Measurements from ENCODE around the gene ZNF267.
"Not testable (repeated sequence)": the region's sequence is repeated elsewhere in the genome, so short reads cannot be mapped to it uniquely, and the experiment has no call there.

ZNF267 gene

DNA sequence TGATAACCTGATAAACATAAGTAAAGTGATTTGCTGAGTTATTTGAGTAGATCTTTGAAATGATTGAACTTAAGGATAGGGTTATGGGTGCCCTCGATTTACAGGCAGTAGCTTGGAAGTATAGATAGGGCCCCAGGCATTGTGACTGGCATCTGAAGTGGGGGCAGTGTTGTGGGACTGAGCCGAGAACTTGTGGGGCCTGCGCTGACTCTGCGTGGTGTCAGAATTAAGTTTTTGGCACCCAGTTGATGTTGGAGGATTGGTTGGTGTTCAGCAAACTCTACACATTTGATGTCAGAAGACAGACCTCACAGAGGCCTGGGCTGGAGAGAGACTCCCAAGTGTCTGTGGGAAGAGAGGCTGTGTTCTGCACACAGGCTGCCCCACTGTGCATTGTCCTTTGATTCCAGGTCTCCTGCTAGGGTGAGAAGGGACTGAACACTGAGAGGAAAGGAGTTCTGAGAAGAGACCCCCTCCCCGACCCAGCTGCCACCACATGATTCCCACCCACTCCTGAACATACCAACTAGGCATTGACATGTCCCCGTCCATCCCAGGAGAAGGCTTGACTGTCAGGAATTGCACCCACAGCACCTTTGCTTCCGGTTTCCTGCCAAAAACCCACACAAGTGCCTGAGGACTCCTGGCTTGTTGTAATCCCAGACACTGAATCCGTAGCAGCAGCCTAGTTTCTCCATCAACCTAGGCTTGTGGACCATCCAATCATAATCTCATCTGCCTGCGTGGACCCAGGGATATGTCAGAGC, 4.5 kb downstream of the ZNF267 start:
- no peak overlapping the region for H3K4me3 ChIP-seq (ENCODE audit: low read depth, low read length)

DNA sequence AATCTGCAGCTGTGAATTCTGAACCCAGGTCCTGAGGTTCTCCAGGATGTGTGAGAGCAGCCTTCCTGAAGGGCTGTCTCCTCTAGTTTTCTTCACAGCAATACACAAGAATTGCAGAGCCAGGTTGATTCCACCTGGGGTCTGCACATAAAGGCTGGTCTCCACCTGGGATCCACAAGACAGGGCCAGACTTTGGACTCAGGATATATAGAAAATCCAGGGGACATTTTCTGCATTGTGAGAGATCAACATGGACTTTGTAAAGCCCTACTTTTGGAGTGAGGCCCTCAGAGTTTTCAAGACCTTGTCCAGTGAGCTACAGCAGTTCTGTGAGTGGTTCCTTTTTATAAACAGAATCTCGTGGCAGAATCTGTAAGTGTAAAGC, 6.3 kb downstream of the ZNF267 start:
- H3K4me3 ChIP-seq (ENCODE audit: low read depth, low read length) = no peak overlapping the region

DNA sequence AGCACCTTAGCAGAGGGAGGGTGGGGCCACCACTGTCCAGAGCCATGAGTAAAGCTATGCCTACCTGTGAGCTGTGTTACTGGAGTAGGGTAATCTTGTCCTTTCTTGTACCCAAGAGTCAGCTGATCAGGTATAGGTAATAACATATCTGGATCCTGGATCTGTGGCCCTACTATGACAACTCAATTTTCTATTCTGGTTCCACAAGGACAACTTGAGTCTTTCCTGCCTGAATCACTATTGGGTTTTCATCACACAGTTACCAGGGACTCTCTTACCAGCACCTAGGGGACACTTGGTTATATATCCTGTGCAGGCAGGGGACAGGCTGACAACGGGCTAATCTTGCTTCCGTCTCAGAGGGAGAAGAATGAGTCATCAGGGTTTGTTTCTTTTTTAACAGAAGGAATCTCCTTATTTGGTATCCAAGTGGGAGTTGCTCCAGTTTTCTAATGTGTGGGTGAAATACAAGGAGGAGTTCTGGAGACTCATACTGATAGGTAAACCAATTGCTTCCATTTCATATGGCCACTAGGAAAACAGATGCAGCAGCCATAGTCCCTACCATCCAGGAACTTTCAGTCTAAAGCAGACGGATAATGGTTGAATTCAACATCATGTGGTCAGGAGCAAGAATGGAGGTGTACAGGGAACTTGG, 6.8 kb downstream of the ZNF267 start:
- H3K4me3 ChIP-seq (ENCODE audit: low read depth, low read length) = no peak overlapping the region

DNA sequence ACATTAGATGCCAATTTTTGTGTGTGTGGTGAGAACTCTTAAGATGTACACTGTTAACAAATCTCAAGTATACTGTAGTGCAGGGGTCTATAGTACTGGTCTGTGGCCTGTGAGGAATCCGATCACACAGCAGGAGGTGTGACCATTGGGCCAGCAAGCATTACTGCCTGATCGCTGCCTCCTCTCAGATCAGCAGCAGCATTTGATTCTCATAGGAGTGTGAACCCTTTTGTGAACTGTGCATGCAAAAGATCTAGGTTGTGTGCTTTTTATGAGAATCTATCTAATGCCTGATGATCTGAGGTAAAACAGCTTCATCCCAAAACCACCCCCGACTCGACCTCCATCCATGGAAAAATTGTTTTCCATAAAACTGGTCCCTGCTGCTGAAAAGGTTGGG, 12.6 kb downstream of the ZNF267 start:
- no peak overlapping the region for H3K4me3 ChIP-seq (ENCODE audit: low read depth, low read length)

DNA sequence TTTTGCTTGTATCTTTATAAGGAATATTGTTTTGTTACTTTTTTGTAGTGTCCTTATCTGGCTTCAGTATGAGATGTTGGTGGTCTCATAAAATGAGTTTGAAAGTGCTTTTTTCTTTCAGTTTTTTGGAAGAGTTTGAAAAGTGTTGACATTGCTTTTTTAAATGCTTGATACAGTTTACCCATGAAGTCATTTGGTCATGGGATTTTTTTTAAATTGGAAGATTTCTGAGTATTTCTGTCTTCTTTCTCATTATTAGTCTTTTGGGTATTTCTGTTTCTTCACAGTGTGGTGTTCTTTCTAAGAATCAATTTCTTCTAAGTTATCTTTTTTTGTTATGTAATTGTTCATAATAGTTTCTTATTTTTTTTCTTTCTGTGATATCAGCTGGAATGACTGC, 15.1 kb downstream of the ZNF267 start:
- H3K4me3 ChIP-seq (ENCODE audit: low read depth, low read length) = no peak overlapping the region

DNA sequence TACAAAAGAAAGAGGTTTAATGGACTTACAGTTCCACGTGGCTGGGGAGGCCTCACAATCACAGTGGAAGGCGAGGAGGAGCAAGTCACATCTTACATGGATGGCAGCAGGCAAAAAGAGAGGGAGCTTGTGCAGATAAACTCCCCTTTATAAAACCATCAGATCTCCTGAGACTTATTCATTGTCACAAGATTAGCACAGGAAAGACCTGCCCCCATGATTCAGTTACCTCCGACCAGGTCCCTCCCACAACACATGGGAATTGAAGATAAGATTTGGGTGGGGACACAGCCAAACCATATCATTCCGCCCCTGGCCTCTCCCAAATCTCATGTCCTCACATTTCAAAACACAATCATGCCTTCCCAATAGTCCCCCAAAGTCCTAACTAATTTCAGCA, 18.5 kb downstream of the ZNF267 start:
- H3K4me3 ChIP-seq (ENCODE audit: low read depth, low read length) = not testable (repeated sequence)

DNA sequence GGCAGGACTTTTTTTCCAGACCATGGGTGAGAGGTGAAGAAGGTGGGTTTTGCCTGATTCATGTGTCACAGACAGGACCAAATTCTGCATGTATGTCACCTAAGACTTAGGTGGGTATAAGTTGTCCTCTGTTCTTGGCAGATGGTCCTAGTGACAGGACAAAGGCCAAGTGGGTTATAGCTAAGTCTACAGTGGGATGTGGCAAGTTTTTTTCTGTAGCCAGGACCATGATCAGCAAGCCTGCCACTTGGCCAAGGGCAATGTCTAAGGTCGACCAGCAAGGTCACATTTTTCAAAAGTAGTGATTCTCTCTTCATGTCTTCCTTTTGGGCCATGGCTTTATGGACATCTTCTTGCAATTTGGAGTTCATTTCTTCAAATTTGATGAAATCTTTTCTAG, 20.2 kb downstream of the ZNF267 start:
- no peak overlapping the region for H3K4me3 ChIP-seq (ENCODE audit: low read depth, low read length)

DNA sequence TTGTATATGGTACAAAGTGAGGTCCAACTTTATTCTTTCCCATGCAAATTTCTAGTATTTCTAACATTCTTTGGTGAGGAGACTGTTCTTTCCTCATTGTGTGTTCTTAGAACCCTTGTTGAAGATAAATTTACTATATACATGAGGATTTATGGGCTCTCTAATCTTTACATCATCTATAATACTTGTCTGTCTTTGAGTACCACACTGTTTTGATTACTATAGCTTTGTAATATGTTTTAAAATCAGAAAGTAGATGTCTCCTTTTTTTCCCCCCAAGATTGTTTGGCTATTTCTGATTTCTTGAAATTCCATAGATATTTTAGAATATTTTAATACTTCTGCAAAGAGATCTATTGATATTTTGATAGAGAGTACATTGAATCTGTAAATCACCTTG, 23.7 kb downstream of the ZNF267 start:
- no peak overlapping the region for H3K4me3 ChIP-seq (ENCODE audit: low read depth, low read length)

DNA sequence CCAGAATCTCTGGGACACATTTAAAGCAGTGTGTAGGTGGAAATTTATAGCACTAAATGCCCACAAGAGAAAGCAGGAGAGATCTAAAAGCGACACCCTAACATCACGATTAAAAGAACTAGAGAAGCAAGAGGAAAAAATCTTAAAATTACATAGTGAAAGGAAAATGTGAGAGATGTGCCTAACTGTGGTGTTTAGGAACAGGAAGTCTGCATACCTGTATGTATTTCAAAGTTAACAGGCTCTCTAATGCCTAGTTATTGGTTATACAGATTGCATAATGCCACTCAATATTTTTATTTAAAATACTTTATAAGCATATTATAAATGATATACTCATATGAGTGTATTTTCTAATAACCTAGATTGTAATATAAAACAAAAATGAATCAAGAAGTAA, 25.9 kb downstream of the ZNF267 start:
- H3K4me3 ChIP-seq (ENCODE audit: low read depth, low read length) = no peak overlapping the region

DNA sequence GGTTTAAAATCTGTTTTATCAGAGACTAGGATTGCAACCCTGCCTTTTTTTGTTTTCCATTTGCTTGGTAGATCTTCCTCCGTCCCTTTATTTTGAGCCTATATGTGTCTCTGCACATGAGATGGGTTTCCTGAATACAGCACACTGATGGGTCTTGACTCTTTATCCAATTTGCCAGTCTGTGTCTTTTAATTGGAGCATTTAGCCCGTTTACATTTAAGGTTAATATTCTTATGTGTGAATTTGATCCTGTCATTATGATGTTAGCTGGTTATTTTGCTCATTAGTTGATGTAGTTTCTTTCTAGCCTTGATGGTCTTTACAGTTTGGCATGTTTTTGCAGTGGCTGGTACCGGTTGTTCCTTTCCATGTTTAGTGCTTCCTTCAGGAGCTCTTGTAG, 31.0 kb downstream of the ZNF267 start:
- H3K4me3 ChIP-seq (ENCODE audit: low read depth, low read length) = not testable (repeated sequence)

DNA sequence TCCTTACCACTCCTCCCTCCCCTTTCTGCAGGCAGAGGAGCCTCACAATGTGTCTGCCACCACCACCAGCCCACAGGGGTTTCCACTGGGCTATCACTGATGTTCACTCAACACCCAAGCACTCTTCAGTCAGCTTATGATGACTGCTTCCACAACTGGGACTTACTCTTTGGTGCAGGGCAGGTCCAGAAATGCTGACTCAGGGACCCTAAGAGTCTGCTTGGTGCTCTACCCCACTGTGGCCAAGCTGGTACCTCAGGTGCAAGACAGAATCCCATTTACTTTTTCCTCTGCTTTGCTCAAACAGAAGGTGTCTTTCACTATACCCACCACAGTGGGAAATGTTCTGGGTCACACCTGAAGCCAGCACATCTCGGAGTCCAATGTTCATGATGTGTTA, 40.1 kb downstream of the ZNF267 start:
- no peak overlapping the region for H3K4me3 ChIP-seq (ENCODE audit: low read depth, low read length)

DNA sequence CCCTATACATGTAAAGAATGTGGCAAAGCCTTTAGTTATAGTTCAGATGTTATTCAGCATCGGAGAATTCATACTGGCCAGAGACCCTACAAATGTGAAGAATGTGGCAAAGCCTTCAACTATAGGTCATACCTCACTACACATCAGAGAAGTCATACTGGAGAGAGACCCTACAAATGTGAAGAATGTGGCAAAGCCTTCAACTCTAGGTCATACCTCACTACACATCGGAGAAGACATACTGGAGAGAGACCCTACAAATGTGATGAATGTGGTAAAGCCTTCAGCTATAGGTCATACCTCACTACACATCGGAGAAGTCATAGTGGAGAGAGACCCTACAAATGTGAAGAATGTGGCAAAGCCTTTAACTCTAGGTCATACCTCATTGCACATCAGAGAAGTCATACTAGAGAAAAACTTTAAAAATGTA, 42.5 kb downstream of the ZNF267 start:
- H3K4me3 ChIP-seq (ENCODE audit: low read depth, low read length) = no peak overlapping the region

DNA sequence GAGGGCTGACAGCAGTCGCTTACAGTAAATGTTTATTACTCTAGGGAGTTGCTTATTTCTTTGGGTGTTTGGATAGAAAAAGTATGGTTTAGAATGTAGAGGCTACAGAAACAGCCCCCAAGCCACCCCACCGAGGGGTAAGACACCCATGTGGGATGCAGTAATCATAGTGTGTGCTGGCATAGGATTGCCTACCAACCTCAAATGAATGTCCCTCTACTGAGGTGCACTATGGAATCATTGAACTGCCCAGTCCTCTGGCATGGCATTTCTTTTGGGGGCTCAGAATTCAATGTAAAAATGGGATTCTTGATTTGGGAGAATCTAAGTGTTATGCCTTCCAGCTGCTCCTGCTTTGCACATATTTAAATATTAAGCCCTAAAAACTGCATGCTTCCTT, 46.8 kb downstream of the ZNF267 start:
- H3K4me3 ChIP-seq (ENCODE audit: low read depth, low read length) = no peak overlapping the region

DNA sequence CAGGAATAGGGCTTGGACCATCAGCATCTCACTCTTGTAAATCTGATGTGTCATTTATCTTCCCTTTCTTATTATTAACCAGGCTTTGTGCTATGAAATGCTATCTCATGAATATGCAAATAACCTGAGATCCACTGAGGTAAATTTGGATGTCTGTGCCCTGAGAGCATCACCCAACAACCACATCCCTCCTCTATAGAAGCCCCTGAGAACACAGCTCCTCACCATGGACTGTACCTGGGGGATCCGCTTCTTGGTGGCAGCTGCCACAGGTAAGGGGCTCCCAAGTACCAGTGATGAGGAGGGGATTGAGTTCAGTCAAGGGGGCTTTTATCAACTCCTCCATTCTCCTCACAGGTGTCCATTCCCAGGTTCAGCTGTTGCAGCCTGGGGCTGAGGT, 78.2 kb downstream of the ZNF267 start:
- not testable (repeated sequence) for H3K4me3 ChIP-seq (ENCODE audit: low read depth, low read length)

DNA sequence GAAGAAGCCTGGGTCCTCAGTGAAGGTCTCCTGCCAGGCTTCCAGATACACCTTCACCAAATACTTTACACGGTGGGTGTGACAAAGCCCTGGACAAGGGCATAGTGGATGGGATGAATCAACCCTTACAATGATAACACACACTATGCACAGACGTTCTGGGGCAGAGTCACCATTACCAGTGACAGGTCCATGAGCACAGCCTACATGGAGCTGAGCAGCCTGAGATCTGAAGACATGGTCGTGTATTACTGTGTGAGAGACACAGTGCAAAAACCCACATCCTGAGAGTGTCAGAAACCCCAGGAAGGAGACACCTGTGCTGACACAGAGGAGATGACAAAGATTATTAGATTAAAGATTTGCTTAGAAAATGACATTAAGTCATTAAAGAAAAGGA, 78.6 kb downstream of the ZNF267 start:
- not testable (repeated sequence) for H3K4me3 ChIP-seq (ENCODE audit: low read depth, low read length)

DNA sequence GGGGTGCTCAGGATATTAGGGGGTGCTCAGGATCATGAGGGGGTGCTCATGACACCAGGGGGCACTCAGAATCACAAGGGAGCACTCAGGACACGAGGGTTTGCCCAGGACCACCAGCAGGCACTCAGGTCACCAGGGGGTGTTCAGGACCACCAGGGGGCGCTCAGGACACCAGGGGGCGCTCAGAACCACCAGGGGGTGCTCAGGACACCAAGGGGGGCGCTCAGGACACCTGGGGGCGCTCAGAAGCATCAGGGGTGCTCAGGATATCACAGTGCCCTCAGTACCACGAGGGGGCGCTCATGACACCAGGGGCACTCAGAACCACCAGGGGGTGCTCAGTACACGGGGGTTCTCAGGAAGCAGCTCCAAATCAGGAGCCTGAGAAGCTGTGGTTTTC, 82.6 kb downstream of the ZNF267 start:
- not testable (repeated sequence) for H3K4me3 ChIP-seq (ENCODE audit: low read depth, low read length)

DNA sequence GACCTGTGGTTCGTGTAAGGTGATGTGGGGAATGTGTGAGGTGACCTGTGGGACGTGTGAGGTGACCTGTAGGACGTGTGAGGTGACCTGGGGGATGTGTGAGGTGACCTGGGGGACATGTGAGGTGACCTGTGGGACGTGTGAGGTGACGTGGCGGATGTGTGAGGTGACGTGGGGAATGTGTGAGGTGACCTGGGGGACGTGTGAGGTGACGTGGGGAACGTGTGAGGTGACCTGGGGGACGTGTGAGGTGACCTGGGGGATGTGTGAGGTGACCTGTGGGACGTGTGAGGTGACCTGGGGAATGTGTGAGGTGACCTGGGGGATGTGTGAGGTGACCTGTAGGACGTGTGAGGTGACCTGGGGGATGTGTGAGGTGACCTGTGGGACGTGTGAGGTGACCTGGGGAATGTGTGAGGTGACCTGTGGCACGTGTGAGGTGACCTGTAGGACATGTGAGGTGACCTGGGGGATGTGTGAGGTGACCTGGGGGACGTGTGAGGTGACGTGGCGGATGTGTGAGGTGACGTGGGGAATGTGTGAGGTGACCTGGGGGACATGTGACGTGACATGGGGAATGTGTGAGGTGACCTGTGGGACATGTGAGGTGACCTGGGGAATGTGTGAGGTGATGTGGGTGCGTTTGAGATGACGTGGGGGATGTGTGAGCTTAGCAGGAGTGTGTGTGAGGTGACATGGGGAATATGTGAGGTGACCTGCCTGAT, 86.7 kb downstream of the ZNF267 start:
- H3K4me3 ChIP-seq (ENCODE audit: low read depth, low read length) = not testable (repeated sequence)

Measured in iPS-11a (cell line).